ENCODE results near the gene BSND.

The BSND gene

DNA sequence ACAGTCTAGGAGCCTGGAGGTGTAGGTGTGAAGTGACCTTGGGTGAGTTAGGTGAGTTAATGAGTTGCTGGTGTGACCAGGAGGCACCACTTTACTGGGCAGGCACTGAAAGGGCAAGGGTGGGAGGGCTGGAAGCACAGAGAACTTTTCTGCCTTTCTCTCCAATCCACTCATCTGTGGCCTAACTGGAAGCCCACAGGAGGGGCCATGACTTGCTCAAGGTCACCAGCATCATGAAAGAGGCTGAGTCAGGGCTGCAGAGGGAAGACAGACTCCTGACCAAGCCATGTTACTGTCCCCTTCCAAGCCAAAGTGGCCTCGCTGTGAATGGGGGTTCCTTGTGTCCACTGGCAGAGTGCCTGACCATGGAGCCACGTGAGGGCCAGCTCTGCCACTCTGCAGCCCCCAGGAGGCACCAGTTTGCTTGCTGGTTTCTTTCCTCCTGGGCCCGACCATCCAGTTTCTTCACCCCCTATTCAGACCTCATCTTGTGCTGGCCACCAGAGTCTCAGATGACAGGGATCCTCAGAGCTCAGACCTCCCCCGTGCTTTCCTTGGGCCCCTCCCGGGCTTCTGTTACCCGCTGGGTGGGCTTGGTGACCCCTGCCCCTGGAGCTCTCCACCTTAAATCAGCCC is 4.3 kb upstream of the BSND start:
- DNase-seq (ENCODE audit: low spot score), result no peak

DNA sequence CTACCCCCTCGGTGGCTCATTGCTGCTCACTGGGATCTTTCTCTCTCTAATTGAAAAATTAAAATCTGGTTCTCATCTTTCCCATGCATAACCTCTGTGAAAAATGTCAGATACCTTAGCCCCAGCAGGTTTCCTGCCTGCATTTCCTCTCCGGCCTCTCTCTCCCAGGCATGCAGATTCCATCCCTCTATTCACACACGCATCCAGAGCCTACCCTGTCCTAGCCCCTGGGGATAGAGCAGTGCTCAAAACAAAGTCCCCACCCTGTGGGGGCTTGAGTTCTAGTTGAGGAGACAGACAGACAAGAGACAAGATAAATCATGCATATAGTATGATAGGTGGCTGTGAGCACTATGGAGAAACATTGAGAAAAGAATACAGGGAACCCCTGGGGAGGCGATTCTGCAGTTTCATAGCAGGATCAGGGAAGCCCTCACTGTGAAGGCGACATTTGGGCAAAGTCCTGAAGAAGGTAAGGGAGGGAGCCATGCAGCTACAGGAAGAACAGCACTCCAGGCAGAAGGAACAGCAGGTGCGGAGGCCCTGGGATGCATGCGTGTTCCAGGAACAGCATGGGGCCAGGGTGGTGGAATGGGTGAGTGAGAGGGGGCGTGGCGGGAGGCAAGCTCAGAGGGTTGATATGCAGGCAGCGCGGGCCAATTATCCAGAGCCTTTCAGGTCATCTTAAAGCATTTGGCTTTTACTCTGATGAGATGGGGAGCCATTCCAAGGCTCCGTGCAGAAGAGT is 3.5 kb upstream of the BSND start:
- no peak for DNase-seq (ENCODE audit: low spot score)

DNA sequence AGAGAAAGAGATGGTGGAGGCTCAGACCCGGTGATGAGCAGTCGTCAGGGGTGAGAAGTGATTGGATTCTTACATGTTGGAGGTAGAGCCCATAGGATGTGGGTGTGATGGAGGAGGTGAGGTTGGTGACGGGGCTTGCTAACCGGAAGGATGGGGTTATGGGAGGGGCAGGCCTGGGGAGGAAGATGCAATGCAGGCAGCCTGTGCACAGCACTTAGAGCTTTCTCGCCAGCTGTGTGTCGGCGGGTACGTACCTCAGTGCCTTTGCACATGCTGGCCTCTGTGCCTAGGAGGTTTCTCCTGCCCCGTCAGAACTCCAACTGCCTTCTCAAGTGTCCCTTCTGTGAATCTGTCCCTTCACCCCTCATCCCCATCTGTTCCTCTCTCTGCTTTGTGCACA is 2.9 kb upstream of the BSND start:
- DNase-seq (ENCODE audit: low spot score), result no peak

DNA sequence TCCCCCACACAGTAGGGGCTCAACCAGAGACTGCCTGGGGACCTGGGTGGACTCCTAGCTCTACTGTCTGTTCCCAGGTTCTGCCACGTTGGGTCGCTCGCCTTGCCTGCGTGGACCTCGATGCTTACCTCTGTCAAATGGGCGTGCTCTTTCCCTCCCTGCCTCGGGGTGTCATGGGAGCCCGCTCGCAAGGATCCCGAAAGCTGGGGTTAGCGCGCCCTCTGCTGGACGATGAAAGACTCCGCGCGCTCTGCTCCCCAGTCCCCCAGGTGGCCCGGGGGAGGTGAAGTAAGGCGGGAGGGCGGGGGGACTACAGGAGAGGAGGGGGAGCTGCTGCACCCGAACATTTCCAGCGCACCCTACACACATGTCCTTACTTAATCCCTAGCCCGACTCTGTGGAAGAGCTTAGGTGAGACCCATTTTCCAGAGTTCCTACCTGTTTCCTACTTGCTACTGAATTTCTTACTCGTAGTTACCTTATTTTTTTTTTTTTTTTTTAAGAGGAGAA is 2.3 kb upstream of the BSND start:
- DNase-seq (ENCODE audit: low spot score), result peak; percentile 86

DNA sequence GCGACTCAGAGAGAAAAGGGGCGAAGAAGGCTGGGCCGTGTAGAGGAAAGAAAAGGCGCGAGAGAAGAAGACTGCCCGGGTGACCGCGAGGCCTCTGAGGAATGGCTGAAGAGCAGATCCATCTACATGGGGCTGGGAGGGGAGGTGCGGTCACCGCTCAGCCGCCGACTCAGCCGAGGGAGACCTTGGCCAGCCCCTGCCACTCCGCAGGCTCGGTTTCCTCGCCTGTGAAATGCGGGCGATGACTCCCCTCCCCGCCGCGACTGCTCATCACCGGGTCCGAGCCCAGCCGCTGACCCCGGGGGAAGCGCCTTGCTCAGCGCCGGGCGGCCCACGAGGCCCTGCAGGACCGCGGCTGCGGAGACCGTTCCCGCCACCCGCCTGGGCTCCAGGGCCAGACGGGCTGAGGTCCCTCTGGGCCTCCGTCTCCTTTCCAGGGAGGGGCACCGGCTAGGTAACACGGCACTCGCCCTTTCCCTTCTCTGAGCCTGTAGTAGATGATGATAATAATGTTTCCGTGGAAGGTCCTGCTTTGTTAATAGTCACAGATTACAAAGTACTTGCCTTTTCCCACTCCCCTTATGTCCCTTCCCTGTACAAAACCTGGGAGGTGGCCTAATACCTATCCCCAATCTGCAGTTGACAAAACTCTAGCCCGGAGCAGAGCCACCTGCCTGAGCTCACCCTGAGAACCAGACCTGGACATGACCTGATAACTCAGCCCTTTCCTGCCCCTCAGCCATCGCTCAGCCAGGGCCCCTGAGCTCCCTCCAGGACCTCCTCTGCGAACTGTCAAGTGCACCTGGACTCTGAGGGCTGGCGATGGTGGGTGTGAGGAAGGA is 1.6 kb upstream of the BSND start:
- peak; percentile 56 for DNase-seq (ENCODE audit: low spot score)

DNA sequence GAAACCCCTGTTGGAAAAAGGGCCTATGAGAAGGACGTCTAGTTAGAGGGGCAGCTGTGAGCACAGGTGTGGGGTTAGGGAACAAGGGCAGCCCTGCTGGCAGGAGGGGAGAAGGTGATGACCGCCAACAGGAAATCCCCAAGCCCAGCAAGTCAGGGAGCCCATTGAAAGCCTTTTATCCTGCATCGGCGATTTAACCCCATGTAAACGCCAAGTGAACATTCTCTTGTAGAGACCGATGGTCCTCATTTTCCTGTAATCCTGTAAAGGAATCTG is 1.1 kb upstream of the BSND start:
- DNase-seq (ENCODE audit: low spot score), result no peak

DNA sequence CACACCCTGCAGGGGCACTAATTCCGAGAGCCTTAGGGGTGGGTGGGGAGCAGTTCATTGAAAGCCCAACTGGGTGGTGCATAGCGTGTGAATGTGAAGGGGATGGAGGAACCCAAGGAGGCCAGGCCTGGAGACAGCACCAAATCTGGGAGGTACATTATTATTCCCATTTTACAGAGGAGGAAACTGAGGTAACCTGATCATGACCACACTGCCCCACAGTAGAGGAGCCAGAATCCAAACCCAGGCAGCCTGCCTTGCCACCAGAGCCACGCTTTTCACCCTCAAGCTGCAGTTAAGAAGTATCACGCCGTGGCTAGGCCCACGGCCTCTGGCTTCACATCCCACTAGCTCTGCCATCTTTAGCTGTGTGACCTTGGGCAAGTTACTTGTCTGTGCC is 633 bp upstream of the BSND start:
- no peak for DNase-seq (ENCODE audit: low spot score)

DNA sequence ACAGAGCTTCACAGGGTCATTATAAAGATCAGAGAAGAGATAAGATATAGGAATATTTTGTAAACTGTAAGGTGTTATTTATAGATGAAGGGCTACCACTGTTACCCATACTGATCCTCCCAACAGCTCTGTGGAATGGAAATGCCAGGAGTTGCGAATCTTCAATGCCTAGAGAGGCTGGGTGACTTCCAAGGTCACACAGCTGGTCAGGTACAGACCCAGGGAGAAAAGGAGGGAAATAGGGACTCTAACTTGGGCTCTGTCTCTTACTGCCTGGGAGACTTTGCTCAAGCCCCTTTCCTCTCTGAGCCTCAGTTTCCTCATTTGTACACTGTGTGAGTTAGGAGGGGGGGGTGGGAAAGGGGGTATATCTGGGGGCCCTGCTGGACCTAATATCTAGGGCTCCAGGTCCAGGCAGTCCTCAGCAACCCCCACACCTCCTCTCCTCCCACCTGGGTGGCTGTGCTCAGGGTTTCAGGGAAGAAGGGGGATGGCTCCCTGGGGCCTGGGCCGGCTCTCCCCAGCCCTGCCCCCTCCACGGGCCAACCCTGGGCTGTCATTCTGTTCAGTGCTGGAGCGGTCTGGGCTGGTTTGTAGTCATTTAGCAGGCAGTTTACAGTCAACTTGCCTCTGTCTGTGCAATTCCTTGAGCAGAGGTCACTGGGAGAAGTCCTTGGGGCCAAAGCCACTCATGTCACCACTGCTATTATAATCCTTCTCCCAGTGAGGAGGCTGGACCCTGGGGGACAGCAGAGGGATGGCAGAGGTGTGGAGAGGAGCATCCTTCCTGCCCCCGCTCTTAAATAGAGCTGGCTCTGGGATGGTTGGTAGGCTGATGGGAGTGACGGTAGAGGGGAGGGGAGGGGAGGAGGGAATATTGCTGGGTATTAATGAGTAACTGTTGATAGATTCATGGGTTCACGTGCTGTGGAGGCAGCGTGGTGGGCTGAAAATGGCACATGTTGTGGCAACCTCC is 1.7 kb downstream of the BSND start:
- no peak for DNase-seq (ENCODE audit: low spot score)

DNA sequence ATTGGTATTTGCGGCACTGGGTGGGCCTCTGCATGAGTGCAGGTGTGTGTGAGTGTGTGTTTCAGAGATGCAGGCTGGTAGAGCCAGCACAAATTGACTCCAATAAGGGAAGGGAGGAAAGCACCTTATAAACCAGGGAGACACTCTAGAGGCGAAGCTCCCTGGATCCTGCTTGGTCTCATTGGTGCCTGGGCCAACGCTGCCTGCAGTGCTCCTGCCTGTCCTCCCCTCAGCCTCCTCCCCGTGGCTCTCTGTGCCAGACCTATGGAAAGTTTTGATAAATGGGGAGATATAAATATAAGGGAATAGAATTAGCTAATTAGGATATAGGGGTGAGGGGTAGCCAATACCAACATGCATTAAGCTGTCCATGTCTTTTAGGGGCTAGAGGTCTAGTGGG is 2.6 kb downstream of the BSND start:
- no peak for DNase-seq (ENCODE audit: low spot score)

DNA sequence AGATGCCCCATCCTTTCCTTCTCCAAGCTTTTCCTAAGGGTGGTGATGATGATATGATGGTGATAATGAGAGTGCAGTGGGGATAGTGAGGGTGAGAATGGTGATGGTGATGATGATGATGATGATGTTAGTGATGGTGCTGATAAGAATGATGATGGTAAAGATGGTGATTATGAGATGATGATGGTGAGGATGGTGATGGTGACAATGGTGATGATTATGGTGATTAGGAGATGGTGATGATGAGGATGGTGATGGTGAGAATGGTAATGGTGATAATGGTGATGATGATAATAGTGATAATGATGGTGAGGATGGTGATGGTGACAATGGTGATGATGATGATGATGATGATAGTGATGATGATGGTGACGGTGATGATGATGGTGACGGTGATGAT is 4.0 kb downstream of the BSND start:
- no peak for DNase-seq (ENCODE audit: low spot score)

DNA sequence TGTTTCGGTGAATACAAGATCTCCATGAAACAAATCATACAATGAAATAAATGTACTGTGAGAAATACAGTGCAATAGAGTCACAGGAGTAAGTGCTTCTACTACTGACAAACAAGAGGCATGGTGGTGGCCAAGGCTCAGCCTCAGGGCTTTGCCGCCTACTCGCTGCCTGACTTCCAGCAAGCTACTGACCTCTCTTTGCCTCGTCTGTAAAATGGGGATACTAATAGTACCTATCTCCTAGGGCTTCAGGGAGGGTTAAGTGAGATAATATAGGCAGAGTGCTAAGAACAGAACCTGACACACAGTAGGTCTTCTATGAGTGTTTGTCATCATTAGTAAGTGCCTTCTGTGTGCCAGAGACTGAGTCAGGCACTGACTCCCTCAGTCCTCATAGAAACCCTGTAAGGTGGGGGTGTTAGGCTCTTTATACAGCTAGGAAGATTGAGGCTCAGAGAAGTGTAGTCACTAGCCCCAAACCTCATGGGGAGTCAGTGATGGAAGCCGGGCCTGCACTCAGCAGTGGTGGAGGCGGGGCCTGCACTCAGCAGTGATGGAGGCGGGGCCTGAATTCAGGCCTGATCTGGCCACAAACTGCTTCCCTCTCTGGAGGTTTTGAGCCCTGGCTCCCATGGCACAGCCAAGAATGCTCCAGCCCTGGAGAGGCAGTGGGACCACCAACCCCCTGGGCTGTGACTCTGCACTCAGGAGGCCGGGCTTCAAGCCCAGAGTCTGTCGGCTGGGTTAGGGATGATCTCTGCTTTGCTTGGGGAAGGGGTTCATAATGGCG is 6.8 kb downstream of the BSND start:
- DNase-seq (ENCODE audit: low spot score), result no peak

DNA sequence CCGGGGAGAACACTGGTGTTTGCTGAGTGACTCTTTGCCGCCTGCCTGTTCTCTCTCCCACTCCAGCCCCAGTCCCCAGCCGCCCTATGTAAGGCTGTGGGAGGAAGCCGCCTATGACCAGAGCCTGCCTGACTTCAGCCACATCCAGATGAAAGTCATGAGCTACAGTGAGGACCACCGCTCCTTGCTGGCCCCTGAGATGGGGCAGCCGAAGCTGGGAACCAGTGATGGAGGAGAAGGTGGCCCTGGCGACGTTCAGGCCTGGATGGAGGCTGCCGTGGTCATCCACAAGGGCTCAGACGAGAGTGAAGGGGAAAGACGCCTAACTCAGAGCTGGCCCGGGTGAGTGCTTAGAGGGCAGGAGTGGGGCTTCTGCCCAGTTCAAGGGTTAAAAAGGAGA is 8.2 kb downstream of the BSND start:
- DNase-seq (ENCODE audit: low spot score), result no peak

DNA sequence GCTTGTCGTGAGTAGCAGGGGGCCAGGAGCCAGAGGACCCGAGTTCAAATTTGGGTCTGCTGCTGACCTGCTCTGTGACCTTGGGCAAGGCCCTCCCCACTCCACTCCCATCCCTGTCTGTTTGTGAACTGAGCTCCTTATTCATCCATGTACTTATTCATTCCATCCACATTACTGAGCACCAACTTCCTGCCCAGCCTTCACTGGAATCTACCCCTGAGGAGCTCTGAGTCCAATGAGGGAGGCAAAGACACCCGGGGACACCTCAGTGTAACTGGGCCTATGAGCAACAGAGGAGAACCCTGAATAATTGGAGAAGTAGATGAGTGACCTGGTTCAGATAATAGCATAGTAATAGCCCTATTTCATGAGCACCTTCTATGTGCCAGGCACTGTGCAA is 8.9 kb downstream of the BSND start:
- DNase-seq (ENCODE audit: low spot score), result no peak

DNA sequence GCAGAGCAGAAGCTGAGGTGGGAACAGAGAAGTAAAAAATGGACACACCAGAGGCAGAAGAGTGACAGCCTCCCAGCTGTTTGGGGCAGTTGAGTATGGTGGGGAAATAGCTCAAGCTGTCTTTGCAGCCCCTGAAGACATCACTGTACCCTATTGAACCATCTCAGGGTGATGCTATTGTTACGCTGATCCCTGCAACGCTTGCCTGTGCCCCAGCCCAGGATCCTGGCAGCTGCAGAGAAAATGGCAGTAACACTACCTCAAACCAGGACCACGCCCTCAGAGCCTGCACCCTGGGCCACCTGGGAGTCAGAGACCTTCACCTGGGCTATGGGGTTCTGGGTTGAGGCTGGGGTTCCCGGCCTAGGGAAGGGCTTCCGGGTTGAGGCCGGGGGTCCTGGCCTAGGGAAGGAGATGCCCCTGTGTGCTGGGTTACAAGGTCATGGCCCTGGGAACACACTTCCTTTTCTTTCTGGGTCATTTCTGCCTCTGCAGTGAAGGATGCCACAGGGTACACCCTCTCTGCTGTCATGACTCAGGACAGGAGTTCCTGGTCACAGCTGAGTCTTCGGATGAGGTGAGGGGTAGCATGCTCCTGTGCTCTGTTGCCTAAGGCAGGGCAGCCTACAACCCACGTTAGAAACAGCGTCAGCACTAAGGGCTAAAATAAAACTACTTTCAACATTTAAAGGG is 11.6 kb downstream of the BSND start:
- no peak for DNase-seq (ENCODE audit: low spot score)

DNA sequence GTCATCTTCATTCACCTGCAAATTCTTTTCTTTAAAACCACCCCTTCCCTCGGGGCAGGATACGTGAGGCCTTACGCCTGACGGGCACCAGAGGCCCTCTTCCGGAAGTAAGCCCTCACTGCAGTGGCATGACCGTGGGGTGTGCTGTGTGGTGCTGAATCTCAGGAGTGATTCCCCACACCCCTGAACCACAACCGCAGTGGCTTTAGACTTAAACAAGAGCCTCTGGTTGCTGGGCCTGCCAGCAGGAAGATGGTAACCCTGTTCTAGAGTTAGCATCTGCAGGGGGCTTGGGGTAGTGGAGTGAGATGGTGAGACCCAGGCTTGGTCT is 12.1 kb downstream of the BSND start:
- no peak for DNase-seq (ENCODE audit: low spot score)

DNA sequence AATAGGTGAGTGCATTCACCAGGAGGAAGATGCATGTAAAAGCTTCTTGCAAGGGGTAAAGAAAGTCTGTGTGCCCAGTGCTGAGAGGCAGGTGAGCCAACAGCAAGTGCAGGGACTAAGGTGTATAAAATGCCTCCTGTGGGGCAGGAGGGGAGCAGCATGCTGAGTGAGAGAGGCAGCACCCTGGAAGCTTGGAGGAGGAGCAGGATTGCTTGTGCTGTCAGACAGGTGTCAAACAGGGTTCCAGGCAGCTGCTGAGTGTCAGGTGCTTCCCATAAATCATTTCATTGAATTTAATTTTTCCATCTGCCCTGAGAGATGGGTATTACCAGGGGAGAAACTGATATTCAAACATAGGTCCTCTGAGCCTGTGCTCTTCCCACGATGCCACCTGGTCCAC is 13.9 kb downstream of the BSND start:
- DNase-seq (ENCODE audit: low spot score), result no peak

DNA sequence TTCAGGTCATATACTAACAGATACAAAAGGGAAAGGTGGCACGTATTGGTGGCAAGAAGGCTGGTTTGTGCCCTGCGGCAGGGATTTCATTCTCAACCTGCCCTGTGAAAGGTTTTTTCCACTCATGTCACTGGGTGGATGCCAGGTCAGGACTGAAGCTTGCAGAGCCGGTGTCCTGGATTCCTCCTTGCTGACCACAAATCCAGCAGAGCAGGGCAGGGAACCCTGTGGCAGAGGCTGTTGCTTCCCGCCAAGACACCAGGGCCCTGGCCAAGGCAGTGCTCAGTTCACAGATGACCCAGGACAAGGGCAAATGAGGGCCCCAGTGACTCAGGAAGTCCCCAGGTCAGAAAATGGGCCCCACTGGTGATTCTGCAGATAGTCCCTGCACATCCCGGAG is 16.4 kb downstream of the BSND start:
- DNase-seq (ENCODE audit: low spot score), result no peak

DNA sequence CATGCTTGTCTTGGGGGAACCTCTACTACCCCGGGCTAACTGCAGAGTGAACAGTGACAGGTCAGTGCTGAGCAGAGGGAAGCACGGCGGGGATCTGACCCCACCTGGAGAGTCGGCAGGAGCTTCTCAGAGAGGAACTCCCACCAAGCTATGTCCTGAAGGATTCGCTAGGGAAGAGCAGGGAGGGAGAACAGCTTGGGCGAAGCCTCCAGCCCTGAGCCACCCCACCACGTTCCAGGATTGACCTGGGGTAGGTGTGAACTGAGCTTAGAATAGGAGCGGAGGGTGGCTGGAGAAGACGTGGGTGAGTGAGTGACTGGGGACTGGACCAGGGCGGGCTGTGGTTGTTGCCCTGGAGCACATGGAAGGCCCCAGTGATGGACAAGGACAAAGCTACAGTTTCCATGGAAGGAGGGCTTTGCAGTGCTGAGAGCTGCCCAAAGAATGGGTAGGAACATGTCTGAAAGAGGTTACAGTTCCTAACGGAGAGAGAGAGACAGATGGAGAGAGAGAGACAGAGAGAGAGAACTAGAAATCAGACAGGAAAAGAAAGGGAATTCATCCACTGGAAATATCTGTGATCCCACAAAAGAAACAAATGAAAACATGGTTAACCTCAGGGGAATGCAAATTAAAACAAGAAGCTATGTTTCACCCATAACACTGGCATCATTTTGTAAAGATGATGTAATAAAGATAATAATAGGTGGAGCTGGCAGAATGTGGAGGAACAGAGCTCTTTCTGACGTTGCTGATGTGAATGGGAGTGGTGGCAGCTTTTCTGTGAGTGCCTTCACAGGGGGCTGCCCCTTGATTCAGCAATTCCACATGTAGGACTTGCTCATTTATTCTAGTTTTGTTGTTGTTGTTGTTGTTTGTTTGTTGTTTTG is 17.2 kb downstream of the BSND start:
- DNase-seq (ENCODE audit: low spot score), result no peak

DNA sequence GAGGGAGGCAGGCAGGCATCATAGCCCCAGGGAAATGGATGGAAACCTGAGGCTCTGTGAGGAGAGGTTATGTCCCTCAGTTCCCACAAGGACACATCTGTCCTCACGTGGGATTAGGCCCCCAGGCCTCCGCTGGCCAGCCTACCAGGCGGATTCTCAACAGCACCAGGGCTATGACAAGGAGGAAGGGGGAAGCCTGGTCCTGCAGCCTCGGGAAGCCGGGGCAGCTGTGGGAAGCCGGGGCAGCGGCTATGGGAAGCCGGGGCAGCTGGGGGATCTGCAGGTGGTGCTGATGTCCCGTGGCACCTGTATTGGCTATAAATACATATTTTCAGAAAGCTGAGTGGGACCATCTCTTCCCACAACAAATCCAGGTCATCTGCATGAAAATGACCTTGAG is 19.7 kb downstream of the BSND start:
- no peak for DNase-seq (ENCODE audit: low spot score)
